Stimulated activated CD4-positive, alpha-beta T cell treated with anti-CD3 and anti-CD28 coated beads, Interleukin-1b, Interleukin-23, amount 100 ng/mL, for 24 hours (primary cell): Measurements from ENCODE around the gene CCDC3.
"Not testable (repeated sequence)": the region's sequence is repeated elsewhere in the genome, so short reads cannot be mapped to it uniquely, and the experiment has no call there.

Source experiments
- DNase-seq, 4 experiments: peaks; one replicate each; pipeline ENCODE4 v3.0.0-alpha.2; 2020; ENCODE audit warnings: low read depth in 4 of 4, low spot score in 1 of 4

The CCDC3 gene

GRCh38 chr10:13001041-13001886 lies at the start of gene CCDC3:
Gene CCDC3 (minus strand): TSS chr10:13001713. CDS start chr10:13001570, 143 bp downstream.
- DNase-seq: peak in 1 of 4 experiments; percentile 10

DNA sequence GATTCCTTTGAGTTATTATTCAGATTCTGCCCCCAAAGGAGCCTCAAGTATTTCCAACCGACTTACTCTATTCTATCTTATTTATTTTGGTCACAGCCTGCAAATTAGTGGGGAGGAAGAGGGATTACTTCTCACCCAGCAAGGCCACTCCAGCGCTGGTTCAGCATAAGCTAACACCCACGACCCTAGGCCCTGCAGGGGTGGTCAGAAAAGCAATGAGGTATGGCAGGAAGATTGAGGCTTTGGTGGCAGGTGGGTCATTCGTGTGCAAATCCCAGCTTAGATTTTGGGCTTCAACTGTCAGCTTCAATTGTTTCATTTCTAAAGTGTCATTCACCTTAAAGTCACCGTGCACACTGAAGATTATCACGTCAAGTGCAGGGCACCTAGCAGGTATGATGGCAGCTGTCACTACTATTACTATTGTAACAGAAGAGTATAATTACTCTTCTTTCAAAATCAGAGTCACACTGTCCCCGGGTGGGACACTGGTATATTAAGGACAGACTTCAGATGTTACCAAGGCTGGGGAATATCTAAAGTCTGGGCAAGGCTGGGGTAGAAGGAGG lies 49.7 kb upstream of the CCDC3 start:
- DNase-seq: no peak

GRCh38 chr10:13049774-13050420 lies 48.4 kb upstream of the CCDC3 start:
- no peak for DNase-seq

- no peak for DNase-seq
These were observed 47.2 kb upstream of the CCDC3 start for GRCh38 chr10:13048762-13049161.

GRCh38 chr10:13047529-13048206 lies 46.2 kb upstream of the CCDC3 start:
- DNase-seq: no peak

DNA sequence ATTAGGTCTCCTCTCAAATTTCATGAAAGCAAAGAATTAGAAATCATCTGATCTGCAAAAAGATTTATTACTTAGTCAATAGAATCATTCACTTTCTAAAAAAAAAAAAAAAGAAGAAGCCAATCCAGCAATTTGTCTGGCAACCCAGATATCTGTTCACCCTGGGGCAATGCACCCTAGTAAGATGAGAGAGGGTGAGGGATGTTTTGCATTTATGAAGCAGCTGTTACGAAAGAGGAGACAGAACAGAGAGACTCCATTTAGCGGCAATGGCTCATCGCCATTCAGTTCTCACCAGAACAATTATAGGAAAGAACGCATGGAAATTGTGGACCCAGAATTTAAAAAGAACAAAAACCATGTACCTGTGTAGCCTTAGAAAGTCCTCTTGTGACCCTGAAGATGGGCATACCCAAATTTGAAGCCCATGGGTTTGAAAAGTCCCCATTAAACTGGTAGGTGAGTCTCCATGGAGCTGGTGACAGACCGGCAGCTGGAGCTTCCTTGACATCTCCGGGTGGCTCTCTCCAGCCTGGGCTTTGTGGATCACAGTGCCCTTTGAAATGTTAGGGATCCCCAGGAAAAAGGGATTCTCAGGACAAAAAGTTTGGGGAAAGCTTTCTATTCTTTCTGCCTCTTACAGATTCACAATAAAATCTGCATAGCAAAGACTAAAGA lies 45.5 kb upstream of the CCDC3 start:
- DNase-seq: no peak

- DNase-seq: no peak
These were observed 42.0 kb upstream of the CCDC3 start for GRCh38 chr10:13043520-13043919.

GRCh38 chr10:13039761-13040160 lies 38.2 kb upstream of the CCDC3 start:
- DNase-seq: no peak

DNA sequence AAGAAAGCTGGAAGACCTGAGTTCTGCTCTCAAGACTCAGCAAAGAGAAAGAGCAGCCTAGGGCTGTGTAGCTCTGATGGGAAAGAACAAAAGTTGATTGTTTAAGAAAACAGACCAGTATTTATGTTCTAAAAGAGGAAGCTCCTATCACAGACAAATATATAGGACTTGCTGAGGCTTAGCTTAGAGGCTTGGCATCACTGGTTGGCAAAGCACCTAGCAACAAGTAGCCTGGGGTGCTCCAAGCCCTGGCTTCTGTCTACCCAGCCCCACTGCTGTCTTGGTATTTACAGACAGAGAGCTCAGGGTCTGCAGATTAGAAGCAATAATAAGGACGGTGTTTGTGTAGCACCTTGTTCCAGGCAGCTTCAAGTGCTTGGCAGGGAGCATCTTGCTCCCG lies 36.9 kb upstream of the CCDC3 start:
- DNase-seq: no peak

DNA sequence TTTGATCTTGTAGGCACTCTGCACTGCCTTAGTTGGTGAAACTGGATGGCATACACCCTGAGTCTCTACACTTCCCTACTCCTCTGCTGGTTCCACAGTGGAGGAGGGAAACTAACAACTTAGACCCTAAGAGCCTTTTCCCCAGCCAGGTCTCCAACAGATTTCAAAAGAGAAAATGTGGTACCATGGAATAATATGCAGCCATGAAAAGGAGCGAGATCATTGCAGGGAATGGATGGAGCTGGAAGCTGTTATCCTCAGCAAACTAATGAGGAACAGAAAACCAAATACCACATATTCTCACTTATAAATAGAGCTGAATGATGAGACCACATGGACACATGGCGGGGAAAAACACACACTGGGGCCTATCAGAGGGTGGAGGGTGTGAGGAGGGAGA lies 36.3 kb upstream of the CCDC3 start:
- DNase-seq: no peak

DNA sequence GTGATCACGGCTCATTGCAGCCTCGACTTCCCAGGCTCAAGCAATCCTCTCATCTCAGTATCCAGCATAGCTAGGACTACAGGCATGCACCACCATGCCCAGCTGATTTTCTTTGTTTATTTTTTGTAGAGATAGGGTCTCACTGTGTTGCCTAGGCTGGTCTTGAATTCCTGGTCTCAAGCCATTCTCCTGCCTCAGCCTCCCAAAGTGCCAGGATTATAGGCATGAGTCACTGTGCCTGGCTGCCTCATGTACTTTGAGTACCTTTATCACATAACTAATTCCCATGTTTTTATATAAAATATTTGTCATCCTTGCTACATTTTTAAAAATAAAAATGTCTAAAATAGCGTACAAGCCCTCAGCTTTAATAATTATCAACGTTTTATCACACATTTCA lies 35.3 kb upstream of the CCDC3 start:
- DNase-seq: no peak

- not testable (repeated sequence) for DNase-seq
These were observed 34.2 kb upstream of the CCDC3 start for GRCh38 chr10:13035731-13036130.

- no peak for DNase-seq
These were observed 25.4 kb upstream of the CCDC3 start for GRCh38 chr10:13026873-13027272.

- no peak for DNase-seq
These were observed 22.2 kb upstream of the CCDC3 start for GRCh38 chr10:13023754-13024153.

GRCh38 chr10:13019280-13019679 lies 17.8 kb upstream of the CCDC3 start:
- DNase-seq: no peak

DNA sequence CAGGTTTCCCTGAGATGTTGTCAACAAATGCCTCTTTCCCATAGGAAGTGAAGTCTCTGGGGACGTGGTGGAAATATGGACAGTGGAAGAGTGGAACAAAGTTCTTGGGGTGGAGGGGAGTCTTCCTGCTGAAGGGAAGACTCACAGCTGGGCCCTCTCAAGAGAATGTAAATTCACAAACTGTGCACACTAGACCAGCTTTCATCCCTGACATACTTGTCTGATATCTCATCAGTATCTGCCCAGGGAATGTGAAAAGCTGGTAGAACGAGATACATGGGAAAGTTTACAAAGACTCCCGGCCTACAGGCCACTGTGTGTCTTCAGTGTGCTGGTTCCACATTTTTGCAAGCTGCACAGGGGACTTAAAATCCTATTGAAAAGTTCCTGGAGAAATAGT lies 16.7 kb upstream of the CCDC3 start:
- DNase-seq: no peak

DNA sequence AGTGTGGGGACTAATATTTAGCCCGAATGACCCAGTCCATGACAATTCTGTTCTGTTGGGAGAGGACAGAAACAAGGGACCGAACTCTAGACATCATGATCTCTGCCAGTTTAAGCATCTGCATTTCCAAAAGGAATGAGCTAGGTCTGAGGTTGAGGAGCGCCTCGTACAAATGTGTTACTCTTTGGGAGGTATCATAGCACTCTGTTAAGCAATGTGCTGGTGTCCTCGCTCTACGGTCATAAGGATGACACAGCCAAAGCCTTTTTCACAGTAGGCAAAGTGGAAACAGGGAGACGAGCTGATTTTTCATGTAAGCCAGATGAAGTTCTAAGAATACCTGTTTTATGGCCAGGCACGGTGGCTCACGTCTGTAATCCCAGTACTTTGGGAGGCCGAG lies 15.4 kb upstream of the CCDC3 start:
- no peak for DNase-seq

- DNase-seq: no peak
These were observed 14.9 kb upstream of the CCDC3 start for GRCh38 chr10:13016426-13016825.

- DNase-seq: no peak
These were observed 4.5 kb upstream of the CCDC3 start for GRCh38 chr10:13006037-13006436.

DNA sequence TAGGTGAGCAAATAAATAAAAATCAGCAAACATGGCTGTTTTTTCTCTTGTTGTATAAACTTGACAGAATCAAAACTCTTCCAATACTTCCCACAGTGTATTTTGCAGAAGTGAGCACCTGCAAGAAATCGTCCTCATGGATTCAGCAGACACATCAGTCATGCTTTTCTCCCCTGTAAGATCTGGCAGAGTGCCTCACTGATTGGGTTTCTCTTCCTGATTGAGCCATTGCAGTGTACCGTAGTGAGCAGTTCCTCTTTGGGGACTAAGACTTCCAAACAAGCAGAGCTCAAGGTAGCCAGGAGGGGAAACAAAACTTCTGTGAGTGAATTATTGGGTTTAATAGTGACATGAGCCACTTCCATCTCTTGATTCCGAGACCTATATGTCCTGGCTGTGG lies 2.2 kb upstream of the CCDC3 start:
- DNase-seq: no peak

- no peak for DNase-seq
These were observed 1.5 kb upstream of the CCDC3 start for GRCh38 chr10:13003004-13003403.
